ENCODE data around the gene SWAP70.

Gene SWAP70

GRCh38 chr11:9646324-9646723 lies 17.6 kb upstream of the SWAP70 start:
- no peaks in the 10 kb centered on the region for H3K9me3 ChIP-seq (ENCODE audit: control insufficient read depth, low read length)
- H3K36me3 ChIP-seq (ENCODE audit: control insufficient read depth, insufficient read depth, low read length), result no peaks in the 10 kb centered on the region
- H3K4me1 ChIP-seq, result no peaks in the 10 kb centered on the region
- H3K4me3 ChIP-seq (ENCODE audit: low read depth, low read length), result no peak overlapping the region
- no peak overlapping the region for H3K9ac ChIP-seq
- no peak overlapping the region for H3K27ac ChIP-seq
- no peaks in the 10 kb centered on the region for H3K27me3 ChIP-seq (ENCODE audit: control insufficient read depth, insufficient read depth, low read length)
- no peak overlapping the region for H2AFZ ChIP-seq
- TF ChIP-seq, protein P1, sequence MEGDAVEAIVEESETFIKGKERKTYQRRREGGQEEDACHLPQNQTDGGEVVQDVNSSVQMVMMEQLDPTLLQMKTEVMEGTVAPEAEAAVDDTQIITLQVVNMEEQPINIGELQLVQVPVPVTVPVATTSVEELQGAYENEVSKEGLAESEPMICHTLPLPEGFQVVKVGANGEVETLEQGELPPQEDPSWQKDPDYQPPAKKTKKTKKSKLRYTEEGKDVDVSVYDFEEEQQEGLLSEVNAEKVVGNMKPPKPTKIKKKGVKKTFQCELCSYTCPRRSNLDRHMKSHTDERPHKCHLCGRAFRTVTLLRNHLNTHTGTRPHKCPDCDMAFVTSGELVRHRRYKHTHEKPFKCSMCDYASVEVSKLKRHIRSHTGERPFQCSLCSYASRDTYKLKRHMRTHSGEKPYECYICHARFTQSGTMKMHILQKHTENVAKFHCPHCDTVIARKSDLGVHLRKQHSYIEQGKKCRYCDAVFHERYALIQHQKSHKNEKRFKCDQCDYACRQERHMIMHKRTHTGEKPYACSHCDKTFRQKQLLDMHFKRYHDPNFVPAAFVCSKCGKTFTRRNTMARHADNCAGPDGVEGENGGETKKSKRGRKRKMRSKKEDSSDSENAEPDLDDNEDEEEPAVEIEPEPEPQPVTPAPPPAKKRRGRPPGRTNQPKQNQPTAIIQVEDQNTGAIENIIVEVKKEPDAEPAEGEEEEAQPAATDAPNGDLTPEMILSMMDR (IDR thresholded peaks at IDR 0.05), result no peak
- no peak overlapping the region for H3K4me2 ChIP-seq (ENCODE audit: low read length)
- no peaks in the 10 kb centered on the region for H3K79me2 ChIP-seq

DNA sequence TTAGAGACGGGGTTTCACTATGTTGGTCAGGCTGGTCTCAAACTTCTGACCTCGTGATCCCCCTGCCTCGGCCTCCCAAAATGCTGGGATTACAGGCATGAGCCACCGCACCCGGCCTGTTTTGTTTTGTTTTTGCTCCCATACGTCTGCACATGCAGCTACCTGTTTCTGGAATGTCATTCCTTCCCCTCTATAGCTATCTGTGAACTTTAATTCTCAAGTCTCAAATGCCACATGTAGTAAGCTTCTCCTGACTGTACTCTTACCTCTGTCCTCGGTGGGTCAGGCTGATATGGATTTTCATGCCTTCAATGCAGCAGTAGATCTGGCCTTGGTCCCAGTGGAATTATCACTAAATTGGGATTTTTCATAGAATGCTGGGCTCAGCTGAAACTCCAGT lies 12.4 kb upstream of the SWAP70 start:
- Histone ChIP-seq H3K36me3 (ENCODE audit: control insufficient read depth, insufficient read depth, low read length) (no peaks in the 10 kb centered on the region), H3K4me3 (ENCODE audit: low read depth, low read length) (no peak overlapping the region), H3K27me3 (ENCODE audit: control insufficient read depth, insufficient read depth, low read length) (no peaks in the 10 kb centered on the region), H3K79me2 (no peaks in the 10 kb centered on the region), H2AFZ (peak overlapping the region; percentile 19), H3K4me1 (peaks cover 6% of the 10 kb centered on the region), H3K9ac (no peak overlapping the region), H3K9me3 (ENCODE audit: control insufficient read depth, low read length) (no peaks in the 10 kb centered on the region), H3K27ac (peak overlapping the region; percentile 70), H3K4me2 (ENCODE audit: low read length) (peak overlapping the region; percentile 44)
- TF ChIP-seq, protein P1 (IDR thresholded peaks at IDR 0.05), result no peak

DNA sequence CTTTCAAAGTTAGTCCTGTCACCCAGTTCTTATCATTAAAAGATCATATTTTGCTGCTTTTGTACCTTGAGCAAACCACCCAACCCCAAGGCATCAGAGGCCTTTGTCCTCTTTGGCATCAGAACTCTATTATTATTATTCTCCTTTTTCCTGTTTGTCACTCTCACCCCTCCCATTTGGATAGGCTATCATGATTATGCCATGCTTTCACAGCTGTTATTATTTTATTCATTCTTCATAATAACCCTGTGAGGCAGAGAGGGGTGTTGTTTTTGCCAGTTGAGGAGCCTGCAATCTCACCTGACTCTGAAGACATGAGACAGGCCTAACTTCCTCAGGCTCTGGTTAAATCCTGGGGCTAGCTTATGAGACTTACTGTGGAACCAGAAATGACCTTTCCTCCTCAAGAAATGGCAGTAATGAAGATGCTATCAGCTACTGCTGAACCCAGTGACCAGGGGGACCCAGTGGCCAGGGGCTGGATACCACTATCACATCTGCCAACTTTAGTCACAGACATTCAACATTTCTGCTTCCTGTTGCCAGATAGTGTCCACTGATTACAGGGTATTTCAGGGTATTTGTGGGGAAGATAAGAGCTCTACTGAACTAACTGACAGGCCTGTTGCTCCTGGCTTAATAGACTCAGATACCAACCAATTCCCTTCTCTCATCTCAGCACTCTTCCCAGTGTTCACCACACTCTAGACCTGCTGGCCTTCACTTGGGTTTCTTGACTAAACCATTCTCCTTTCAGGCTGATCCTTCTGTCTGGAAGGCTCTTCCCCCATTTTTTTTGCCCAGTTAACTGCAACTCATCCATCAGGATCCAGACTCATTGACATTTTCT lies 11.8 kb upstream of the SWAP70 start:
- Histone ChIP-seq H3K27me3 (ENCODE audit: control insufficient read depth, insufficient read depth, low read length) (no peaks in the 10 kb centered on the region), H3K27ac (peak overlapping the region; percentile 70), H3K4me1 (peaks cover 6% of the 10 kb centered on the region), H3K9me3 (ENCODE audit: control insufficient read depth, low read length) (no peaks in the 10 kb centered on the region), H3K9ac (no peak overlapping the region), H3K36me3 (ENCODE audit: control insufficient read depth, insufficient read depth, low read length) (no peaks in the 10 kb centered on the region), H3K79me2 (no peaks in the 10 kb centered on the region), H2AFZ (peak overlapping the region; percentile 33), H3K4me3 (ENCODE audit: low read depth, low read length) (no peak overlapping the region), H3K4me2 (ENCODE audit: low read length) (peak overlapping the region; percentile 44)
- TF ChIP-seq, protein P1 (IDR thresholded peaks at IDR 0.05), result no peak

DNA sequence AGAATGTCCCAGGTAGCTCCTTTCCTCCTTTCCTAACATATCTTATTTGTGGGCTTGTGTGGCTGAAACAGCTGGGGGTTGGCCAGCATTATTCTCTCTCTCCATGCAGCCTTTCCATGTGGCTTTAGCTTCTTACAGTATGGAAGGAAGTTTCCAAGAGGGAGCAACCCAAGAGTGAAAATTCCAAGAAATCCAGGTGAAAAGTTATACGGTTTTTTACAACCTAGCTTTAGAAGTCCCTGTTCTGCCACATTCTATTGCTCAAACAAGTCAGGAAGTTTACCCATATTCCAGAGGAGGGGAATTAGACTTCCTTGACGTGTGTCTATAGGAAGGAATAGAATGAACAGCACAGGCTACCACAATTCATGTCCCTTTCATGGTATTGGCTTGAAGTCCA lies 10.0 kb upstream of the SWAP70 start:
- Histone ChIP-seq H3K4me1 (peaks cover 6% of the 10 kb centered on the region), H3K9ac (no peak overlapping the region), H3K4me3 (ENCODE audit: low read depth, low read length) (no peak overlapping the region), H3K27me3 (ENCODE audit: control insufficient read depth, insufficient read depth, low read length) (no peaks in the 10 kb centered on the region), H3K36me3 (ENCODE audit: control insufficient read depth, insufficient read depth, low read length) (no peaks in the 10 kb centered on the region), H2AFZ (no peak overlapping the region), H3K27ac (no peak overlapping the region), H3K79me2 (no peaks in the 10 kb centered on the region), H3K4me2 (ENCODE audit: low read length) (no peak overlapping the region), H3K9me3 (ENCODE audit: control insufficient read depth, low read length) (no peaks in the 10 kb centered on the region)
- TF ChIP-seq, protein P1 (IDR thresholded peaks at IDR 0.05), result no peak

DNA sequence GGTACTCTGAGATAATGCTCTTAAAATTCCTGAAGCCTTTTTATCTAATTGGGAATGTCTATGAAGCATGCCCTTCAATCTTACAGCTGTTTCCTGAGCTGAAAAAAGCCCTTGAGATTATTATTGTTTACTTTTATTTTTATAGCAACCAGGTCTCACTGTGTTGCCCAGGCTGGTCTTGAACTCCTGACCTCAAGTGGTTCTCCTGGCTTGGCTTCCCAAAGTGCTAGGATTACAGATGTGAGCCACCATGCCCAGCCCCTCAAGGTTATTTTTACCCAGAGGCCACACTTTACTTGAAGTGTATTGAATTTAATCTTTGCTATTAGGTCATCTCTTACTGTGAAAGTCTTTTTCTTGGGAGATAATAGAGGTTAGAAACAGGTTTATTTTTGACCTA lies 7.0 kb upstream of the SWAP70 start:
- no peak overlapping the region for H3K9ac ChIP-seq
- H3K4me1 ChIP-seq, result peaks cover 2% of the 10 kb centered on the region
- no peak overlapping the region for H3K27ac ChIP-seq
- TF ChIP-seq, protein P1 (IDR thresholded peaks at IDR 0.05), result no peak
- H3K36me3 ChIP-seq (ENCODE audit: control insufficient read depth, insufficient read depth, low read length), result no peaks in the 10 kb centered on the region
- no peaks in the 10 kb centered on the region for H3K27me3 ChIP-seq (ENCODE audit: control insufficient read depth, insufficient read depth, low read length)
- H3K4me2 ChIP-seq (ENCODE audit: low read length), result no peak overlapping the region
- H3K4me3 ChIP-seq (ENCODE audit: low read depth, low read length), result no peak overlapping the region
- no peaks in the 10 kb centered on the region for H3K9me3 ChIP-seq (ENCODE audit: control insufficient read depth, low read length)
- H3K79me2 ChIP-seq, result no peaks in the 10 kb centered on the region
- no peak overlapping the region for H2AFZ ChIP-seq

Measured in parathyroid adenoma (tissue), 2 donors.